HG02798 (cell line): ENCODE measurements around the gene LELP1.
A peak's percentile ranks its signal among the peaks of the same experiment; 100 is the strongest.
"Not testable (repeated sequence)": the region's sequence is repeated elsewhere in the genome, so short reads cannot be mapped to it uniquely, and the experiment has no call there.

Experiments used
- ATAC-seq: cut with Tn5 transposase; IDR thresholded peaks from one replicate; pipeline ENCODE4 v1.9.1; 2021; ENCODE audit warnings: mild to moderate bottlenecking; ENCODE audit not compliant: unreplicated experiment, poor library complexity

LELP1 gene

DNA sequence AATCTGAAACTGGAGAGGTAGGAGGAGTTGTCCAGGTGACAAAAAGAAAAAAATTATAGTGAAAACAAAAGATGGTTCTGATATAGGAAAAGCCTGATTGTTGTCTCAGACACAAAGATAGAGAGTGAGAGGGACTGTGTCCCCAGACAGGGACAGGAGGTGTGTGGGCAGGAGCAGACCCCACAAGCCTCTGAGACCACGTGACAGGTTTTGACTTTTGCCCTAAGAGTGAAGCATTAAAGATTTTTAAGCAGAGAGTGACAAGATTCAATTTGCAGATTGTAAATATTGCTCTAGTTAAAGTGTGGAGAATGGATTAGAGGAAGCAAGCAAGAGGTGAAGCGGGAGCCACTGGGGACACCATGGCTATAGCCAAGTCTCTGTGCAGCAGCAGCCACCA, 24.6 kb downstream of the LELP1 start:
- no peak for ATAC-seq

DNA sequence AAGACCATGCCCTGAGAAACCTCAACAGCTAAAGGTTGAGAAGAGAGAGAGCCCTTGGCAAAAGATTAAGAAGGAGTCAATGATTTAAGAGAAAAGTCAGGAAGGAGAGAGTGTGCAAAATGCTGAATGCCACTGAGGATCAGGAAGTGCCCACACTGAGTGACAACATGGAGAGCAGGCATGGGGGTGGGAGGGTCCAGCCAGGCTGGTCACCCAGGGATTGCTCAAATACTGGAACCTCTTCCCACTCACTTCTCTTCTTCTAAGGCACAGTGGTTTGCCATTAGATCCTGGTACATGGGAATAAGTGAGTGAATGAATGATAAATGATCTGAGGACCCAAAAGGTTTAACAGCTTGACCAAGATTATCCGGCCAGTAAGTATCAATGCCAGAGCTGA, 25.3 kb downstream of the LELP1 start:
- ATAC-seq: no peak

DNA sequence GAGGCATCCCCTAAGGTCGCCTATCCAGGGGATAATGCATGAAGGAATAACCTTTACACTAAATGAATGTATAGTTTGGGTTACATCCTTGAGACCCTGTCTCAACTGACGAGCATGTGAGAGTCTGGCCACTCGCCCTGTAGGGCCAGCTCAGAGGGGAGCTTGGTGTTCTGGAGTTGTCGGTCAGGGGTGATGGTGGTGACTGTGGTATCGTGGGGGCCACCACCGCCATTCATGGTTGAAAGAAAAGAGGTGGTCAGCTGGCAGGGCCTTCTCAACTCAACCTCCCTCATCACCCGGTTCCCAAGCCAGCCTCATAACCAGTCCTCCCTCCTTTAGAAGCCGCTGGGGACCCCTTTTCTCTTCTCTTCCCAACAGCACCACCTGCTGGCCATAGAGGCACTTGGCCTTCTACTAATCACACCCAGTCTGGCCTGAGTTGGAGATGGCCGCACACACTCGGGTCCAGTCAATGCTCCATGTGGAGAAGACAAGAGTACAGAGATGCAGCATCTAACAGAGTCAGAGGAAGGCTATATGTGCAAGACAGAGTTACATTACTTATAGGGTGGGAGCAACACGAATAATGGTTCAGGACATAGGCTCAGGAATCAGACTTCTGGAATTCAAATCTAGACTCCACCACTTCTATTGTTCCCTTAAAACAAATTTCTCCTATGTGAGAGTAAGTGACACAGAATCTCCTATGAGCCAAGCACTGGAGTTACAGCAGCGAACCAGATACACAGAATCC, 26.0 kb downstream of the LELP1 start:
- not testable (repeated sequence) for ATAC-seq

DNA sequence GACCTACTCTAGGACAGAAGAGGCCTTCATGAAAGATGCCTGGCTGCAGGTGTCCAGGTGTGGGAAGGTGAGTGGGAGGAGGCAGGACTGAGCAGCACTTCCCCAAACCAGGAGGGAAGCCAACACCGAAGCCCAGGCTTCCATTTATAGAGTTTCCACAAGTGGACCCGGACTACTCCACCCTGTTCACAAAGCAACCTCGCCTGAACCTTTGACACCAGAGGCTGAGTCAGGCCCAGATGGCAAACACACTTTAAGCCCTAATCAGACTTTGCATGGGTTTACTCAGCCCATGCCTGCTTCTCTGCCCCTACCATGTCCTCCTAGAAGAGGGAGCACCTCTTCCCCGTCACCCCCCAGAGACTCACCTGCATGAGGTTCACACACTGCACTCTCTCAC, 28.1 kb downstream of the LELP1 start:
- ATAC-seq: no peak

DNA sequence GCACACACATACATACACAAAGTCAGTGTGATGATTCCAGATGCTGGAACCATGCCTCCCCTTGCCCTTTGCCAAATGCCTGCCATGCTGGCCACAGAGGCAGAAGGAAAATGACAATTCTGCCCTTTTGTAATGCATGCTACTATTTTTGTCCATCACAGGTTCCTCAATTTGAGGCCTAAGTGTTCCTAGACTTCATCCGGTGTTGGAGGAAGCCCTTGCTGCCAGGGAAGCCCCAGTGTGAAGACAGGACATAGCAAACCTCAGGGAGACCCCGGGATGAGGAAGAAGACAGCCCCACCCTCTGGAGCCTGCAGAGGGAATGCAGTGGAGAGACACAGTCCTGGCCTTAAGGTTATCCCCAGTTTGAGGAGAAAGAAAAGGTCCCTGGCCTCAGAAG, 28.6 kb downstream of the LELP1 start:
- ATAC-seq: no peak

DNA sequence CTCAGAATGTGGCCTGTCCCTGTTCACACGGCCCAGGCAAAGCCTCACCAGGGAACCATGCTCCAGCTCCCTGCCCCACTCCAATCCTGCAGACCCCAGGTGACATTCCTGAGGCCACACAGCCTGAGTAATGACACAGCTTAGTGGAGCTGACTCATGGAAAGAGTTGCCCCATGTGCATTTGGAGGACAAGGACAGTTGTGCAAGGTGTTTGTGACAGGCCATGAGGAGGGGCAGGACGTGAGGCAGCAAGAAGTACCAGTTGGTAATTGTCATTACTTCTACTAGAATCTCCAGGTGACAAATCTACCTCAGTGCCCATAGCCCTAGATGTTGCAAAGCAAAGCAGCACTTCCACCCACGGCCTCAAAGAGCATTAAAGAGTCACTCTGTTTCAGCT, 29.3 kb downstream of the LELP1 start:
- ATAC-seq: no peak

DNA sequence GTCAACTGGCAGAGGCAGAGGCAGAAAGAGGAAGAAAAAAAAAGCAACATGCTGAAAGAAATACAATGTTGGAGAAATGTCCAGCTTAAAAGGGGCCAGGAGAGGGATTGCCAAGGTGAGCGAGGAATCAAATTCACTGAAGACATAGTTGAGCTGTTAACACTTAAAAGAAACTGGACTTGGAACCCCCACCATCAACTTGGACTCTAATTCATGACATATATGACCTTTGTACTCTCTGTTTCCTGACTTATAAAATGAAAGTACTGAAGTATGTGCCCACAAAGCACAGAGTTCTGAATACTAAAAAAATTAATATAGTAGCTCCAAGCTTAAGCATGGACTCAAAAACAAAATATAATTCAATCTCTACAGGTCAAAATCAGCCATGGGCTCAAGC, 30.2 kb downstream of the LELP1 start:
- ATAC-seq: no peak

DNA sequence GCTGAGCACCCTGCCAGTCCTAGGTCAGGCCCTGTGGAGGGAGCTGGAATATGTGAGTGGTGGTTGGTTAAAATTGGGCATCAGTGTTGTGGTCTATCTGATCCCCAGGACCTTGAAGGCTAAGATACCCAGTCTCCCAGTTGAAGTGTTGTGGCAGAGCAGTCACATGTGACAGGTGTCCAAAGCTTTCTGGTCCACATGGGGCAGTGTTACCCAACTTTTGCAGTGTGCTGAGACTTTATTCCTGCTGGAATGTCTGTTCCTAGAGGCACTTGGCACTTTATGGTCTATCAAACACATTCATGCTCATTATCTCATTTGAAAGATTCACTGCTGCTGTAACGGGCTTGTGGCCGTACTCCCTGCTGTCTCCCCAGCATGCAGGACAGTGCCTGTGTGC, 35.3 kb downstream of the LELP1 start:
- ATAC-seq: no peak

DNA sequence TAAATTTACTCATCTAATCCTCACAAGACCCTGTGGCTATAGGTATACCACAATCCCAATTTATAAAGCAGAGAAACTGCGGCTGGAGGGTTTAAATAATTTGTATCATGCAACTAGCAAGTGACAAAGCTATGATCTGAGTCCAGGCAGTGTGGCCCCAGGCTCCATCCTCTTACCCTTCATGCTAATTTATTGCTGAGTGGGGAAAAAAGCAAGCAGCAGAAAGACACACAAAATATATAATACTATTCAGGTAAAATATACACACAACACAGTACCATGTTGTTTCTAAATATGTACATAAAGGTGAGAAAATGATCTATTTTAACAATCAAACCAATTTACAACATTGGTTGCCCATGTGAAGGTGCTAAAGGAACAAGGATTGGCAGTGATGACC, 38.9 kb downstream of the LELP1 start:
- ATAC-seq: no peak

DNA sequence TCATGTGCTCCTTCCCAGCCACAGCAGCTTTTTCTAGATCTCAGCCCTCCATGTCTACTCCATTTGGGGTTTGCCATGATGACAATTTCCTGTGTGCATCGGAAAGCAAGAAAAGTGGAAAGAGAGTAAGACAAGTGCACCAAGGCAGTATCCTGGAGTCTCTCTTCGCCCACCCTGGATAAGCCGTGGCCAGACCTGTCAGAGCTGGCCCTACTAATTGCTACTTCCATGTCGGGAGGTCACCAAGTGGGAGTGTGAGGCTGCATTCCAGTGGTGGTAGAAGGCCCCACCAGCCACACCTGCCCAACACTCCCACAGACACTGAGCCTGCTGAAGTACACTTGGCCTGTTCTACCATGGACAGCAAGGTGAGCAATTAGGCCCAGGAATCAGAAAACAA, 42.2 kb downstream of the LELP1 start:
- no peak for ATAC-seq

DNA sequence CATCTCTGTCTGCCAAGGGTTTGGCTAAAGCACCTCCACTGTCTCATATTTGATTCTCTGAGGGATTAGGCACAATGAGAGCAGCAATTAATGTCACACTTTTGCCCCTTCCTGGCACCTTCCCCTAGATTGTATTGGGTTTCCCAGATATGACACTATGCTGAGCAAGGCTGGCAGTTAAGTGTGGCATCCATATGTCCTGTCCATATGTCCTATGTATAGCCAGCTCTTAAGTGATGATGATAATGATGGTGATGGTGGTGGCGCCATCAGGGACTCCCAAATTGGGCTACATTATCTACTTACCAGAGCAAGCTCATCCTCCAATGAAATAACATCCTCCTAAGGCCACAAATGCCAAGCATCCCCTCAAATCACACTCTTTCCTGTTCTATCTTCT, 42.8 kb downstream of the LELP1 start:
- ATAC-seq: no peak

DNA sequence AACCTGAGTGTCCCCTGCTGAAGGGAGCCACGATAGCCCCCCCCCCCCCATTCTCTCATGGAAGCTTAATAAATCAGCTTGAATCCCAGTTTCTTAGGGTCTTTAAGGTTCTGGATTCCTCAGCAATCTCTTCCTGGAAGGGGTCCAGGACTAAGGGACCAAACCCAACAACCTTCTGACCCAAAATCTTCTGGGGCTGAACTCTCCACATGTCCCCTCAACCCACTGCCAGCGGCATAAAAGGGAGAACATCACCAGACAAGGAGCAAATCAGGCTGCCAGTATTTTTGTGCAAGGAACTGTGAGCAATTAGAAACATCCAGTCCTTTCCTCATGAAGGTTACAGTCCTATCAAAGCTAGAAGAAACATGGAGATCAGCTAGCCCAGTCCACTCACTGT, 43.6 kb downstream of the LELP1 start:
- ATAC-seq: no peak

DNA sequence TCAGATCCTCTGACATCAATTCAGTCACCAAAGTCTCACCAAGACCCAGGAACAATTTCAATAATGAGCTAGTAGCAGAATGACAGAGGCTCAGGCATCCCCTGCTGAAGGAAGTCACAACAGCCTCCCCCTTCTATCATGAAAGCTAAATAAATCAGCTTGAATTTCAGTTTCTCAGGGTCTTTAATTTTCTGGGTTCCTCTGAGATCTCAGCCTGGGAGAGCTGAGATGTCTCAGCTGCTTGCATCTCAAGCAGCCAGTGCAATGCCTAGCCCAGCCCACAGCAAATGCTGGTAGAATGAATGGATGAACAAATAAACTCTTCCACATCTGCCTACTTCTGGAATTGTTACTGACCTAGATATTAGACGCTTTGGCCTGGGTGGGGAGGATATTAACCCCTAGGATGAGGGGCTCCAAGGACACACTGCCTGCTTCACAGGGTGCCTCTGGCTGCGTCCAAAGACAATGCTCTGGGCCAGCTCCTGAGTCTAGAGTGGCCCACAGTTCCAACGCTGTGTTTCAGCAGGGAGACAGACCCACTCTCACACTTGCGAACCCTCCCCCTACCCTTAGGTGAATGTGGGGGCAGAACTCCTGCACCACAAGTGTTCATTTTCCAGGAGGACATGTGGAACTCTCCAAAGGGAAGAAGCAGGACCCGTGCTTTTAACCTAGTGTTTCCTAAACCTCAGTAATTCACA, 45.1 kb downstream of the LELP1 start:
- ATAC-seq: no peak

DNA sequence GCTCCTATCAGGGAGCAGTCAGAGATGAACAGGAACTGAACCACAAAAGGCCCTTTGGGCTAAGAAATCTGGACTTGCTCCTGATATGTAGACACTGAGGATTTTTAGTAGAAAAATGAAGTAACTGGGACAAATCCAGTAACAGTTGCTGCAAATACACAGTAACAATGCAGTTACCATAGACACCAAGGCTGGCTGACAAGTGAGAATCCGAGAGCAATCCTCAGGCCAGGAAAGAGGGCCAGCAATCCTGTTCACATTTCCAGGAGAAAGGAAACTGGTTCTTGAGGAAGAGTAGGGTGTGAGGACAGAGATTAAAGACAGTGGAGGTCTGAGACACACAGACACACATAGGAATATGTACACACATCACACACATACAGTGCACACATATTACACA, 46.9 kb downstream of the LELP1 start:
- no peak for ATAC-seq

DNA sequence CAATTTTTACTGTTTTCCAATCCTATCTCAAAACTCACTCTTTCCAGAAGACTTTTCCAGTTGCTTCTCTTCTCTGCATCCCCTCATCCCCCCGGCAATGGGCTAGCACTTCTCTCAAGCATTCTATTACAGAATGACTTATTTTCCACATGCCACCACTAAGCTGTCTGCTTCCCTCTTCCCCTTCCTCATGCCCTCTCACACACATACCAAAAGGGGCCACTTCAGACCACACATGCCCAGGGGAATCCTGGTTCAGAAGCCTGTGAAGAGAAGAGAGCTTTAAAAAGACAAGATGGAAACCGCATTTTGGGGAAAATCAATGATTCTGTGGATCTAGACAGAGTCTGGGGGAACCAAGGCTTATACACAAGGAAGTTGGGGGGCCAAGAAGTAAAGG, 47.9 kb downstream of the LELP1 start:
- no peak for ATAC-seq

DNA sequence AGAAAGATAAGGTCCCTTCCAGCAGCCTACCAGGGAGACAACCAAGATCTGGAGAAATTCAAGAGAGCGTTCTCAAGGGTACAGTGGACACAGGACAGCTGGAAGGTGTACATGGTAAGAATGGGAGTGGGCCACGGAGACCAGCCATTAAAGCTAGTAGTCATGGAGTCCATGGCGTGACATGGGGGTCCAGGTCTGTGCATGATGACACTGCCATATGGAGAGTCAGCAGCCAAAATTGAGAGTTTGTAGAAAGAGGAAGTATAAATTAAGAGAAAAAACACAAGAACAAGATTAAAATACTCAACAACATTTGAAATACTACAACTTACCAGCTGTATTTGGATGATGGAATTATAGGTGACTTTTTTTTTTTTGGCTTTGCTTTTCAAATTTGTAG, 48.3 kb downstream of the LELP1 start:
- no peak for ATAC-seq

DNA sequence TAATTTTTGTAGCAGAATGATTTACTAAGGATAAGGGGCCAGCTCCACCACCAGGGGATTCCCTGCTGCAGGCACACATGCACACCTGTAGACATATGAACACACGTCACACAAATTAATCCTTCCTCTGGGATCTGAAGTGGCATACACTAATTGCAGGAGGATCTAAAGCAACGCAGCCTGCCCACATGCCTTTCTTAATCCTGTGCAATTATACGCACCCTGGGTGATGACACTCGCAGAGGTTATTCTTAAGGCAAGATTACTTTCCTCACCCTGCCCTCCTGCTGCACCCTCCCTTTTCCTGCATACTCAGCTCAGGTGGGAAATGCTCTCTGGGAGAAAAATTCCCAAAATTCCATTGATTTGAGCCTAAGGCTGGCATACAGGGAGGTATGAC, 48.8 kb downstream of the LELP1 start:
- no peak for ATAC-seq

DNA sequence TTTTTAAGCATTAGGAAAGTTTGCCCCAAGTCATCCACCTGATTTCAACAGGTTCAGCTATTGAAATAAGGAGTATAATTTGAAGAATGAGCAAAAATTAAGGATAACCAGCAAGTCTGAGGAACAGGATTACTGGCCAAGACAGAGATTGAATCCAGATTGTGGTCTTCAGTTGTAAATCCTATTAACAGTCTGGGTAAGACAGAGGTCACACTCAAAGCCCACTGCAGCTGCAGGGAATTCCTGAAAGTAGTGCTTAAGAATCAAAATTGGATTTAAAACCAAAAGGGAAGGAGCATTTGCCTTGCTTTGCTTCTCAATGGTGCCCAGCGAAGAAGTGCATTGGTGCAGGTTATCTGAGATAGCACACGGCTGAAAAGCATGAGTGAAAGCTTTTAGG, 49.8 kb downstream of the LELP1 start:
- no peak for ATAC-seq

DNA sequence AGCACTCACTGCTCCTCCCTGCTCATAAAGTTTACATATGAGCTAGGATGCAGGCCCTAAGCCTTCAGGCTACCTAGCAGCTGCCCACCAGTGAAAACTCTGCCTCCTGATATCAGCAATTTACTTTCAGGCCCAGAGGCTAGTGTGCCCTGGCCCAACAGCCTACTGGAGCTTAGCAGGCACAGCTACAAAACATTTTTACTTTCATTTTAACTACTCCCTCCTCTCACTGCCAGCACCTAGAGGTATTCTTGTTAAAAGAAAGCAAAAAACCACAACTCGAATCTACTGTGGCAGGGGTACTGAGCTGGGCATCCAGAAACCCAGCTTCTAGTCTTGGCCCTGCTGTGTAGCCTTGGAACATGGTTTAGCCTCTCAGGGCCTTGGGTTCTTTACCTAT, 50.5 kb downstream of the LELP1 start:
- ATAC-seq: peak; percentile 72
